K562 (cell line): ENCODE results near the gene MARCHF11. TPM values are rescaled to one million over a fixed set of nuclear protein-coding genes. Genes with fewer than 3 reads are reported as not detected.

Source experiments
- ATAC-seq: fragments of 200-7000 bp; cut with Tn5 transposase; 3 replicates; pipeline ENCODE4 v1.9.1; 2020; ENCODE audit warnings: moderate library complexity
- BruUV-seq: library from RNA; stranded (reverse); fragments of 400-500 nt; replicated peaks from 2 replicates; lab custom pipeline; 2021; lab: Mats Ljungman, UMichigan
- CTCF ChIA-PET: fragments of 300-600 bp; formaldehyde crosslinking; extraction: SDS; loops from one replicate; lab custom pipeline; 2021; ENCODE audit warnings: low intra/inter-chr PET ratio; lab: Yijun Ruan, JAX
- POLR2A ChIA-PET: fragments of 300-600, 350-650 bp; sonication (Branson Sonifier 250); formaldehyde crosslinking; extraction: SDS; loops from one replicate; lab custom pipeline; 2021; ENCODE audit warnings: antibody characterized with exemption, inconsistent platforms; lab: Yijun Ruan, JAX
- DNase-seq, 4 experiments: peaks; one replicate each; pipeline versions ENCODE4 v3.0.0 to v3.0.0-alpha.2; 2011 to 2018; ENCODE audit warnings: low spot score in 3 of 4, mixed read lengths in 3 of 4; ENCODE audit errors: extremely low read depth in 1 of 4
- FAIRE-seq: peaks from 2 replicates; lab custom pipeline; 2011; peaks lifted over from hg19 to GRCh38; lab: Jason Lieb, UNC
- H2AFZ ChIP-seq: 2 replicates; pipeline ENCODE4 v1.6.0; 2011; ENCODE audit warnings: low read depth, low read length, control low read depth, inconsistent platforms
- H3K27ac ChIP-seq: fragments of 200-600 bp; 3 replicates; pipeline ENCODE4 v1.8.0; 2011; ENCODE audit warnings: low read depth, mild to moderate bottlenecking, control low read depth, inconsistent platforms, low read length, moderate library complexity, mixed read lengths; ENCODE audit errors: extremely low read depth
- H3K27me3 ChIP-seq, 2 experiments: fragments of 300-600 bp in 1 of 2; 2 replicates in 1 of 2; 3 replicates in 1 of 2; pipeline versions ENCODE4 v1.6.0 to v1.8.0; 2011; ENCODE audit warnings: inconsistent platforms in 2 of 2, low read length in 2 of 2, mild to moderate bottlenecking in 1 of 2, mixed read lengths in 1 of 2, moderate library complexity in 1 of 2; ENCODE audit not compliant: control insufficient read depth in 2 of 2, insufficient read depth in 2 of 2
- H3K36me3 ChIP-seq: fragments of 300-600 bp; 3 replicates; pipeline ENCODE4 v1.8.0; 2011; ENCODE audit warnings: mild to moderate bottlenecking, low read length, inconsistent platforms; ENCODE audit not compliant: control insufficient read depth, insufficient read depth
- H3K4me1 ChIP-seq, 2 experiments: fragments of 200-600 bp in 1 of 2; replicated peaks in 1 of 2; 2 replicates in 1 of 2; 3 replicates in 1 of 2; pipeline versions ENCODE4 v1.5.1 to v1.8.0; 2011; ENCODE audit warnings: inconsistent platforms in 2 of 2, low read length in 2 of 2, mild to moderate bottlenecking in 1 of 2, mixed read lengths in 1 of 2, moderate library complexity in 1 of 2; ENCODE audit not compliant: control insufficient read depth in 2 of 2, insufficient read depth in 2 of 2
- H3K4me2 ChIP-seq: 2 replicates; pipeline ENCODE4 v1.6.1; 2011; ENCODE audit warnings: low read length, control low read depth, inconsistent platforms, mixed read lengths; ENCODE audit not compliant: insufficient read depth
- H3K4me3 ChIP-seq: fragments of 200-600 bp; sonication (generic), shearing (Covaris generic); 2 replicates; pipeline ENCODE4 v1.5.1; 2016; ENCODE audit warnings: control low read depth, inconsistent platforms
- H3K79me2 ChIP-seq: fragments of 200-600 bp; 3 replicates; pipeline ENCODE4 v1.8.0; 2011; ENCODE audit warnings: low read length, inconsistent platforms; ENCODE audit not compliant: control insufficient read depth, insufficient read depth
- H3K9ac ChIP-seq, 2 experiments: 2 replicates each; pipeline versions ENCODE4 v1.6.0 to v1.6.1; 2011; ENCODE audit warnings: low read depth in 2 of 2, low read length in 2 of 2, control low read depth in 1 of 2, inconsistent platforms in 1 of 2, mild to moderate bottlenecking in 1 of 2, mixed read lengths in 1 of 2; ENCODE audit not compliant: insufficient read depth in 1 of 2
- H3K9me1 ChIP-seq: one replicate; pipeline ENCODE4 v1.6.0; 2011; ENCODE audit warnings: inconsistent platforms, mild to moderate bottlenecking, low read length, moderate library complexity; ENCODE audit not compliant: control insufficient read depth, insufficient read depth
- H3K9me3 ChIP-seq: replicated peaks from 2 replicates; pipeline ENCODE4 v1.5.1; 2011; ENCODE audit warnings: low read depth, low read length, inconsistent platforms; ENCODE audit not compliant: control insufficient read depth, insufficient read depth
- H4K20me1 ChIP-seq: replicated peaks from 2 replicates; pipeline ENCODE4 v1.6.1; 2011; ENCODE audit warnings: low read length, inconsistent platforms, mixed read lengths; ENCODE audit not compliant: control insufficient read depth, insufficient read depth
- CBFA2T3 ChIP-seq: fragments of 450-650 bp; IDR thresholded peaks from 2 replicates; pipeline ENCODE4 v1.6.1; 2017
- CCAR2 ChIP-seq: fragments of 200-400 bp; formaldehyde crosslinking; IDR thresholded peaks from 2 replicates; pipeline ENCODE4 v1.6.1; 2017; ENCODE audit warnings: mild to moderate bottlenecking, low read depth, low read length
- CREBBP ChIP-seq: IDR thresholded peaks from one replicate; pipeline ENCODE4 v1.6.1; 2012; ENCODE audit warnings: low read depth, mild to moderate bottlenecking, control low read depth, inconsistent platforms, low read length
- ZNF217 ChIP-seq: sonication (generic); formaldehyde crosslinking; IDR thresholded peaks from 2 replicates; pipeline ENCODE4 v1.8.0; 2022; ENCODE audit warnings: mild to moderate bottlenecking, missing genetic modification reagents
- ZNF282 ChIP-seq: sonication (generic); formaldehyde crosslinking; IDR thresholded peaks from 2 replicates; pipeline ENCODE4 v1.8.1; 2023; ENCODE audit warnings: missing genetic modification reagents
- WGBS: fragments of 100-300 bp; shearing (Covaris generic); methylation state at CpG from one replicate; pipeline ENCODE4 v1.1.6; 2016; ENCODE audit warnings: low coverage, mixed read lengths; ENCODE audit not compliant: insufficient coverage; ENCODE audit errors: missing lambda C conversion rate; 5-methylcytosine and 5-hydroxymethylcytosine counted together
- in situ Hi-C: fragments of 300-500 bp; cut with MboI; formaldehyde crosslinking; loops from 4 replicates; pipeline ENCODE4 v1.15.0; 2018; ENCODE audit warnings: inconsistent platforms, mixed read lengths
- intact Hi-C: fragments of 100-400 bp; cut with micrococcal nuclease; formaldehyde crosslinking; loops from 2 replicates; pipeline ENCODE4 v1.14.2; 2022
- polyA plus RNA-seq, 8 experiments: library from polyadenylated mRNA; depleted of rRNA in 4 of 8; stranded (reverse) in 5 of 8; unstranded in 3 of 8; fragments of >200 nt; fragmentation: Nextera tagmentation in 2 of 8; fragmentation: Illumina TruSeq in 1 of 8; extraction: Ambion mirVana in 2 of 8; extraction: Trizol in 1 of 8; gene quantifications; 2 replicates each; pipeline versions ENCODE4 v1.2.1 to v1.2.3, GENCODE V29; 2011 to 2014; ENCODE audit warnings: inconsistent platforms in 1 of 8, missing spikeins in 1 of 8
- total RNA-seq, 7 experiments: library from RNA; depleted of rRNA in 6 of 7; stranded (reverse); fragments of >200 nt in 6 of 7; fragmentation: Illumina TruSeq in 2 of 7; extraction: Trizol in 2 of 7; gene quantifications; 2 replicates each; pipeline versions ENCODE4 v1.2.1 to v1.2.3, GENCODE V29; 2011 to 2021; ENCODE audit warnings: low replicate concordance in 1 of 7
- TF ChIP-seq, protein P1 (sequence below), 2 experiments: IDR thresholded peaks; 2 replicates each; pipeline ENCODE4 v1.6.1; 2012; ENCODE audit warnings: improper control_type of control experiment in 2 of 2, low read depth in 2 of 2, low read length in 2 of 2, borderline replicate concordance in 1 of 2

The MARCHF11 gene
- total and polyA plus RNA-seq, 9 of the 15 experiments (the other 6 are each of a cell fraction or from before 2014, with no cell fraction given): not detected

DNA sequence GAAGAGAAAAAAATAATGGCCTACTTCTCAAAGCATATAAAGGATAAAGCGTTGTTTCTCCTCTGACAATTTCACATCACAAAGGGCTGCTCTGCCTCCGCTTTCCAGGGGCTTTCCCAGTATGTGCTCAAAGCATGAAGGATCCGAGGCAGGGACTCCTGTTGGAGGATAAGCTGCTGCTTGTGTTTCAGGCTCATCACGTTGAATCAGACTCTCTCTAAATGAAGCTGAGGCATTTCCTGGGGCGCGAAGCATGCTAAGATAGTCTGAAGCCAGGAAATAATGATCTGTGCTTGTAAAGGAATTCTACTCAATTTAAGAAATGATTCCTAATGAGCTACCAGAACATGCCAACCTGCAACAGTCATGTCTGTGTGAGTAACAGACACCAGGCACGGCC is 97.5 kb downstream of the MARCHF11 start:
- POLR2A ChIA-PET: no interaction called here
- BruUV-seq: no TSS peak

More for the DNA sequence above, 97.5 kb downstream of the MARCHF11 start:
- ATAC-seq: no peak
- H3K27me3 ChIP-seq: no peaks in the 10 kb centered on the region
- H3K9me1 ChIP-seq: no peaks in the 10 kb centered on the region
- intact Hi-C loops (no loop called here), in situ Hi-C loops (no loop called here)
- H2AFZ ChIP-seq: no peak overlapping the region
- H3K79me2 ChIP-seq: no peaks in the 10 kb centered on the region
- H3K27ac ChIP-seq: no peak overlapping the region
- H3K4me1 ChIP-seq: no peaks in the 10 kb centered on the region
- no peaks in the 10 kb centered on the region; the same call in 1 of the 2 replicates for H3K9me3 ChIP-seq
- H3K4me3 ChIP-seq: no peak overlapping the region
- no peak overlapping the region for H3K9ac ChIP-seq
- CTCF ChIA-PET: no interaction called here
- no peak for FAIRE-seq
- WGBS: under 1% methylated on average over 7 of the region's 7 CpGs
- no peak for DNase-seq
- H3K4me2 ChIP-seq: no peak overlapping the region
- H3K36me3 ChIP-seq: no peaks in the 10 kb centered on the region
- TF ChIP-seq ZNF282 (CRISPR knock-in tag): no peak
- TF ChIP-seq CBFA2T3: no peak
- TF ChIP-seq CREBBP: no peak
- TF ChIP-seq, protein P1, sequence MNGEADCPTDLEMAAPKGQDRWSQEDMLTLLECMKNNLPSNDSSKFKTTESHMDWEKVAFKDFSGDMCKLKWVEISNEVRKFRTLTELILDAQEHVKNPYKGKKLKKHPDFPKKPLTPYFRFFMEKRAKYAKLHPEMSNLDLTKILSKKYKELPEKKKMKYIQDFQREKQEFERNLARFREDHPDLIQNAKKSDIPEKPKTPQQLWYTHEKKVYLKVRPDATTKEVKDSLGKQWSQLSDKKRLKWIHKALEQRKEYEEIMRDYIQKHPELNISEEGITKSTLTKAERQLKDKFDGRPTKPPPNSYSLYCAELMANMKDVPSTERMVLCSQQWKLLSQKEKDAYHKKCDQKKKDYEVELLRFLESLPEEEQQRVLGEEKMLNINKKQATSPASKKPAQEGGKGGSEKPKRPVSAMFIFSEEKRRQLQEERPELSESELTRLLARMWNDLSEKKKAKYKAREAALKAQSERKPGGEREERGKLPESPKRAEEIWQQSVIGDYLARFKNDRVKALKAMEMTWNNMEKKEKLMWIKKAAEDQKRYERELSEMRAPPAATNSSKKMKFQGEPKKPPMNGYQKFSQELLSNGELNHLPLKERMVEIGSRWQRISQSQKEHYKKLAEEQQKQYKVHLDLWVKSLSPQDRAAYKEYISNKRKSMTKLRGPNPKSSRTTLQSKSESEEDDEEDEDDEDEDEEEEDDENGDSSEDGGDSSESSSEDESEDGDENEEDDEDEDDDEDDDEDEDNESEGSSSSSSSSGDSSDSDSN (IDR thresholded peaks at IDR 0.05; ENCODE audit: borderline replicate concordance in 1 of 2, low read depth in 2 of 2, low read length in 2 of 2): no peak
- no peak for TF ChIP-seq CCAR2
- no peak for TF ChIP-seq ZNF217 (CRISPR knock-in tag)
- H4K20me1 ChIP-seq: no peaks in the 10 kb centered on the region
